Bronchus fibroblast of lung (primary cell): ENCODE data around the gene TFDP1. TPM values are rescaled to one million over a fixed set of nuclear protein-coding genes. Genes with fewer than 3 reads are reported as not detected.

Experiments
- total RNA-seq: library from RNA; depleted of rRNA; stranded (reverse); fragments of >200 nt; gene quantifications from 2 replicates; pipeline ENCODE4 v1.2.3, GENCODE V29; 2015

The TFDP1 gene, protein sequence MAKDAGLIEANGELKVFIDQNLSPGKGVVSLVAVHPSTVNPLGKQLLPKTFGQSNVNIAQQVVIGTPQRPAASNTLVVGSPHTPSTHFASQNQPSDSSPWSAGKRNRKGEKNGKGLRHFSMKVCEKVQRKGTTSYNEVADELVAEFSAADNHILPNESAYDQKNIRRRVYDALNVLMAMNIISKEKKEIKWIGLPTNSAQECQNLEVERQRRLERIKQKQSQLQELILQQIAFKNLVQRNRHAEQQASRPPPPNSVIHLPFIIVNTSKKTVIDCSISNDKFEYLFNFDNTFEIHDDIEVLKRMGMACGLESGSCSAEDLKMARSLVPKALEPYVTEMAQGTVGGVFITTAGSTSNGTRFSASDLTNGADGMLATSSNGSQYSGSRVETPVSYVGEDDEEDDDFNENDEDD
- total RNA-seq = 72.8 and 96.7 TPM in 2 replicates

GRCh38 chr13:113584205-113584869 lies at the start of gene TFDP1:
Gene TFDP1, plus strand, starts transcription at chr13:113584753. Its CDS starts 1,085 bp downstream, at chr13:113585838.

GRCh38 chr13:113657851-113658741 lies 73.5 kb downstream of the TFDP1 start, which contains the start of gene ATP4B:
Gene ATP4B, minus strand, starts transcription at chr13:113658198. Its CDS starts 54 bp downstream, at chr13:113658144.

DNA sequence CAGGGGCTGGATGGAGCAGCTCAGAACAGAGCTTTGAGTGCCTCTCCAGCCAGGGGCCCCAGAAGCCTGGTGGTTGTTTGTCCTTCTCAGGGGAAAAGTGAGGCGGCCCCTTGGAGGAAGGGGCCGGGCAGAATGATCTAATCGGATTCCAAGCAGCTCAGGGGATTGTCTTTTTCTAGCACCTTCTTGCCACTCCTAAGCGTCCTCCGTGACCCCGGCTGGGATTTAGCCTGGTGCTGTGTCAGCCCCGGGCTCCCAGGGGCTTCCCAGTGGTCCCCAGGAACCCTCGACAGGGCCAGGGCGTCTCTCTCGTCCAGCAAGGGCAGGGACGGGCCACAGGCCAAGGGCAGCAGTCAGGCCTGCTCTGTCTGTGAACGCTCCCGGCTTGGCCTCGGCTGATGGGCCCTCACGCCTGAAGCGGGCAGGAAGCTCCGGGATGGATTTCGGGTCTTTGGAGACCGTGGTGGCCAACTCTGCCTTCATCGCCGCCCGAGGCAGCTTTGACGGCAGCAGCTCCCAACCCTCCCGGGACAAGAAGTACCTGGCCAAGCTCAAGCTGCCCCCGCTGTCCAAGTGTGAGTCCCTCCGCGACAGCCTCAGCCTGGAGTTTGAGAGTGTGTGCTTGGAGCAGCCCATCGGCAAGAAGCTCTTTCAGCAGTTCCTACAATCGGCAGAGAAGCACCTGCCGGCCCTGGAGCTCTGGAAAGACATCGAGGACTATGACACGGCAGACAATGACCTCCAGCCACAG lies 82.6 kb downstream of the TFDP1 start, which contains the start of gene GRK1:
Gene GRK1 (plus strand): TSS at position 269 of the 751 bp plus-strand sequence. CDS start 168 bp downstream, at position 437.

Other genes with a start within 250 kb of the TFDP1 start
- gene GRTP1, start 220.6 kb upstream of the TFDP1 start, total RNA-seq = 0.45 and 0.84 TPM in 2 replicates
- 1.0 and 1.8 TPM in 2 replicates for gene ADPRHL1, start 131.3 kb upstream of the TFDP1 start, total RNA-seq
- 6.2 and 6.7 TPM in 2 replicates for gene DCUN1D2, start 94.0 kb upstream of the TFDP1 start, total RNA-seq
- not detected in 2 replicates for gene ATP4B, start 73.4 kb downstream of the TFDP1 start, total RNA-seq
- gene GRK1, start 82.5 kb downstream of the TFDP1 start, total RNA-seq = not detected in 2 replicates
- 1.3 and 2.1 TPM in 2 replicates for gene TMEM255B, start 174.5 kb downstream of the TFDP1 start, total RNA-seq